Neural cell (in vitro differentiated cells): Measurements from ENCODE around the gene DNAJC18. TPM values are rescaled to one million over a fixed set of nuclear protein-coding genes. Genes with fewer than 3 reads are reported as not detected.

Source experiments
- H2AFZ ChIP-seq: fragments of 200-600, 300-800 bp; sonication (generic), shearing (Covaris generic); 2 replicates; pipeline ENCODE4 v1.6.0; 2014; ENCODE audit warnings: low read depth, mild to moderate bottlenecking, antibody characterized with exemption, low read length, moderate library complexity
- H3F3A ChIP-seq: fragments of 200-600 bp; shearing (Covaris generic); 2 replicates; pipeline ENCODE4 v1.6.1; 2016; ENCODE audit warnings: mild to moderate bottlenecking, moderate library complexity, mixed read lengths, antibody characterized with exemption, low read length; ENCODE audit not compliant: insufficient read depth, poor library complexity, severe bottlenecking
- H3K27ac ChIP-seq: fragments of 200-600, 300-800 bp; sonication (generic), shearing (Covaris generic); 2 replicates; pipeline ENCODE4 v1.5.1; 2014; ENCODE audit warnings: mild to moderate bottlenecking, low read length, moderate library complexity
- H3K27me3 ChIP-seq: fragments of 300-800, 200-600 bp; sonication (generic), shearing (Covaris generic); 2 replicates; pipeline ENCODE4 v1.6.0; 2014; ENCODE audit warnings: mild to moderate bottlenecking, low read depth, low read length, moderate library complexity; ENCODE audit not compliant: insufficient read depth
- H3K36me3 ChIP-seq: fragments of 300-800, 200-600 bp; sonication (generic), shearing (Covaris generic); 2 replicates; pipeline ENCODE4 v1.5.1; 2014; ENCODE audit warnings: mild to moderate bottlenecking, antibody characterized with exemption, low read length, moderate library complexity; ENCODE audit not compliant: insufficient read depth
- H3K4me2 ChIP-seq: fragments of 300-800, 200-600 bp; sonication (generic), shearing (Covaris generic); 2 replicates; pipeline ENCODE4 v1.6.0; 2014; ENCODE audit warnings: mild to moderate bottlenecking, low read length
- H3K4me3 ChIP-seq: fragments of 300-800, 200-600 bp; sonication (generic), shearing (Covaris generic); 2 replicates; pipeline ENCODE4 v1.5.1; 2014; ENCODE audit warnings: mild to moderate bottlenecking, low read length, moderate library complexity
- H3K79me2 ChIP-seq: fragments of 200-600 bp; shearing (Covaris generic); replicated peaks from 2 replicates; pipeline ENCODE4 v1.6.0; 2014; ENCODE audit warnings: mild to moderate bottlenecking, low read length, moderate library complexity; ENCODE audit not compliant: insufficient read depth
- H3K9ac ChIP-seq: fragments of 300-800, 200-600 bp; sonication (generic), shearing (Covaris generic); 2 replicates; pipeline ENCODE4 v1.6.1; 2016; ENCODE audit warnings: mild to moderate bottlenecking, low read length, mixed read lengths
- H3K9me2 ChIP-seq: fragments of 200-600 bp; shearing (Covaris generic); 2 replicates; pipeline ENCODE4 v1.6.1; 2016; ENCODE audit warnings: mild to moderate bottlenecking, low read length, mixed read lengths; ENCODE audit not compliant: insufficient read depth
- H3K9me3 ChIP-seq: fragments of 200-600, 300-800 bp; sonication (generic), shearing (Covaris generic); 2 replicates; pipeline ENCODE4 v1.6.1; 2016; ENCODE audit warnings: mild to moderate bottlenecking, mixed run types, low read length, moderate library complexity, mixed read lengths
- H4K20me1 ChIP-seq: fragments of 200-600 bp; shearing (Covaris generic); 2 replicates; pipeline ENCODE4 v1.6.1; 2016; ENCODE audit warnings: mild to moderate bottlenecking, mixed run types; ENCODE audit not compliant: insufficient read depth
- EP300 ChIP-seq: fragments of 450-650 bp; conservative IDR thresholded peaks from 2 replicates; pipeline ENCODE4 v1.6.1; 2014; ENCODE audit warnings: antibody characterized with exemption, mild to moderate bottlenecking, moderate library complexity; ENCODE audit not compliant: poor library complexity, severe bottlenecking
- EZH2 ChIP-seq: fragments of 200-600, 300-800 bp; shearing (Covaris generic), sonication (generic); IDR thresholded peaks from 2 replicates; pipeline ENCODE4 v1.6.1; 2014; ENCODE audit warnings: antibody characterized with exemption, low read length, borderline replicate concordance, mild to moderate bottlenecking; ENCODE audit not compliant: insufficient read depth, poor library complexity, severe bottlenecking
- MXI1 ChIP-seq: fragments of 450-650 bp; conservative IDR thresholded peaks from 2 replicates; pipeline ENCODE4 v1.6.1; 2014; ENCODE audit warnings: antibody characterized with exemption, mild to moderate bottlenecking; ENCODE audit not compliant: poor library complexity, severe bottlenecking
- POLR2AphosphoS5 ChIP-seq: IDR thresholded peaks from 2 replicates; pipeline ENCODE4 v1.6.1; 2012
- RAD21 ChIP-seq: fragments of 450-650 bp; conservative IDR thresholded peaks from 2 replicates; pipeline ENCODE4 v1.6.1; 2014; ENCODE audit warnings: antibody characterized with exemption, mild to moderate bottlenecking, moderate library complexity
- SMC3 ChIP-seq: fragments of 450-650 bp; conservative IDR thresholded peaks from 2 replicates; pipeline ENCODE4 v1.6.1; 2014; ENCODE audit warnings: antibody characterized with exemption, mild to moderate bottlenecking, moderate library complexity; ENCODE audit not compliant: poor library complexity
- TAF1 ChIP-seq: IDR thresholded peaks from 2 replicates; pipeline ENCODE4 v1.6.1; 2012; ENCODE audit warnings: low read depth
- polyA plus RNA-seq: library from polyadenylated mRNA; depleted of rRNA; stranded (reverse); fragments of >200 nt; gene quantifications from 2 replicates; pipeline ENCODE4 v1.2.3, GENCODE V29; 2014
- TF ChIP-seq, protein P1 (sequence below): fragments of 450-650 bp; IDR thresholded peaks from 2 replicates; pipeline ENCODE4 v1.5.1; 2014; ENCODE audit warnings: antibody characterized with exemption, mild to moderate bottlenecking, moderate library complexity; ENCODE audit not compliant: poor library complexity, severe bottlenecking
- TF ChIP-seq, protein P2 (sequence below): IDR thresholded peaks from 2 replicates; pipeline ENCODE4 v1.6.1; 2012; ENCODE audit warnings: borderline replicate concordance

DNAJC18 gene
- polyA plus RNA-seq, 1 donor from 2014 or later: 44.4 TPM

DNA sequence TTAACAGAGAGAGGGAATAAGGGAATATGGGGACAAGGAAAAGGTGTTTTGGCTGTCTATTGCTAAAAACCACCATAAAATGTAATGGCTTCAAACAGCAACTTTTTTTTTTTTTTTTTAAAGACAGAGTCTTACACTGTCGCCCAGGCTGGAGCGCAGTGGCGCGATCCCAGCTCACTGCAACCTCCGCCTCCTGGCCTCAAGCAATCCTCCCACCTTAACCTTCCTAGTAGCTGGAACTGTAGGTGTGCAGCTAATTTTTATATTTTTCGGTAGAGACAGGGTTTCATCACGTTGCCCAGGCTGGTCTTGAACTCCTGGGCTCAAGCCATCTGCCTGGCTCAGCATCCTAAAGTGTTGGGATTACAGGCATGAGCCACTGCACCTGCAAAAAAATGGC is 31.1 kb downstream of the DNAJC18 start:
- Histone ChIP-seq H3K4me3 (no peak overlapping the region), H3K9me3 (no peaks in the 10 kb centered on the region), H3K79me2 (no peaks in the 10 kb centered on the region), H3K27ac (no peak overlapping the region), H3K4me2 (no peak overlapping the region), H4K20me1 (no peaks in the 10 kb centered on the region), H3K9ac (no peak overlapping the region), H3K36me3 (no peaks in the 10 kb centered on the region), H3F3A (no peaks in the 10 kb centered on the region), H3K9me2 (no peaks in the 10 kb centered on the region), H3K27me3 (no peaks in the 10 kb centered on the region), H2AFZ (no peak overlapping the region)
- no peak for TF ChIP-seq POLR2AphosphoS5
- no peak for TF ChIP-seq EZH2
- TF ChIP-seq, protein P1, sequence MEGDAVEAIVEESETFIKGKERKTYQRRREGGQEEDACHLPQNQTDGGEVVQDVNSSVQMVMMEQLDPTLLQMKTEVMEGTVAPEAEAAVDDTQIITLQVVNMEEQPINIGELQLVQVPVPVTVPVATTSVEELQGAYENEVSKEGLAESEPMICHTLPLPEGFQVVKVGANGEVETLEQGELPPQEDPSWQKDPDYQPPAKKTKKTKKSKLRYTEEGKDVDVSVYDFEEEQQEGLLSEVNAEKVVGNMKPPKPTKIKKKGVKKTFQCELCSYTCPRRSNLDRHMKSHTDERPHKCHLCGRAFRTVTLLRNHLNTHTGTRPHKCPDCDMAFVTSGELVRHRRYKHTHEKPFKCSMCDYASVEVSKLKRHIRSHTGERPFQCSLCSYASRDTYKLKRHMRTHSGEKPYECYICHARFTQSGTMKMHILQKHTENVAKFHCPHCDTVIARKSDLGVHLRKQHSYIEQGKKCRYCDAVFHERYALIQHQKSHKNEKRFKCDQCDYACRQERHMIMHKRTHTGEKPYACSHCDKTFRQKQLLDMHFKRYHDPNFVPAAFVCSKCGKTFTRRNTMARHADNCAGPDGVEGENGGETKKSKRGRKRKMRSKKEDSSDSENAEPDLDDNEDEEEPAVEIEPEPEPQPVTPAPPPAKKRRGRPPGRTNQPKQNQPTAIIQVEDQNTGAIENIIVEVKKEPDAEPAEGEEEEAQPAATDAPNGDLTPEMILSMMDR: no peak
- no peak for TF ChIP-seq EP300
- TF ChIP-seq TAF1: no peak
- TF ChIP-seq SMC3: no peak
- TF ChIP-seq, protein P2, sequence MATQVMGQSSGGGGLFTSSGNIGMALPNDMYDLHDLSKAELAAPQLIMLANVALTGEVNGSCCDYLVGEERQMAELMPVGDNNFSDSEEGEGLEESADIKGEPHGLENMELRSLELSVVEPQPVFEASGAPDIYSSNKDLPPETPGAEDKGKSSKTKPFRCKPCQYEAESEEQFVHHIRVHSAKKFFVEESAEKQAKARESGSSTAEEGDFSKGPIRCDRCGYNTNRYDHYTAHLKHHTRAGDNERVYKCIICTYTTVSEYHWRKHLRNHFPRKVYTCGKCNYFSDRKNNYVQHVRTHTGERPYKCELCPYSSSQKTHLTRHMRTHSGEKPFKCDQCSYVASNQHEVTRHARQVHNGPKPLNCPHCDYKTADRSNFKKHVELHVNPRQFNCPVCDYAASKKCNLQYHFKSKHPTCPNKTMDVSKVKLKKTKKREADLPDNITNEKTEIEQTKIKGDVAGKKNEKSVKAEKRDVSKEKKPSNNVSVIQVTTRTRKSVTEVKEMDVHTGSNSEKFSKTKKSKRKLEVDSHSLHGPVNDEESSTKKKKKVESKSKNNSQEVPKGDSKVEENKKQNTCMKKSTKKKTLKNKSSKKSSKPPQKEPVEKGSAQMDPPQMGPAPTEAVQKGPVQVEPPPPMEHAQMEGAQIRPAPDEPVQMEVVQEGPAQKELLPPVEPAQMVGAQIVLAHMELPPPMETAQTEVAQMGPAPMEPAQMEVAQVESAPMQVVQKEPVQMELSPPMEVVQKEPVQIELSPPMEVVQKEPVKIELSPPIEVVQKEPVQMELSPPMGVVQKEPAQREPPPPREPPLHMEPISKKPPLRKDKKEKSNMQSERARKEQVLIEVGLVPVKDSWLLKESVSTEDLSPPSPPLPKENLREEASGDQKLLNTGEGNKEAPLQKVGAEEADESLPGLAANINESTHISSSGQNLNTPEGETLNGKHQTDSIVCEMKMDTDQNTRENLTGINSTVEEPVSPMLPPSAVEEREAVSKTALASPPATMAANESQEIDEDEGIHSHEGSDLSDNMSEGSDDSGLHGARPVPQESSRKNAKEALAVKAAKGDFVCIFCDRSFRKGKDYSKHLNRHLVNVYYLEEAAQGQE: no peak
- TF ChIP-seq MXI1: no peak

DNA sequence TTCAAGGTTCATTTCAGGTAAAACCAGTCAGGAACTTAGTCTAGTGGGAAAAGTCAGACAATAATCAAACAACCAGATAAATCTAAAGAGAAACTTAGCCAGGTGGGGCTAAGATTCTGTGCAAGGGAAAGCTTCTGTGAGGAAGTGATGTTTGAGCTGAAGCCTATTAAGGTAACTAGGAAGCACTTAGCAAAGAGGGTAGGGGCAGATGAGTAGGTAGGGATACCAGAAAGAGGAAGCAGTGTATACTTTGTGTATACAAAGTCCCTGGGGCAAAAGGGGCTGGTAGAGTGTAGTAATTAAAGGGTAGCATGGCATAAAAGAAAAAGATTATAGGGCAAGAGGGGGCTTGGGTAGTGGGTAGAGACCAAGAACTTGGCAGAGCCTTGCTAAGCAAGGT is 31.8 kb downstream of the DNAJC18 start:
- no peaks in the 10 kb centered on the region for H3K79me2 ChIP-seq
- TF ChIP-seq RAD21: no peak
- TF ChIP-seq, protein P2: no peak
- TF ChIP-seq EP300: no peak
- no peak for TF ChIP-seq MXI1
- TF ChIP-seq POLR2AphosphoS5: no peak
- TF ChIP-seq SMC3: no peak

More for the DNA sequence above, 31.8 kb downstream of the DNAJC18 start:
- Histone ChIP-seq H2AFZ (no peak overlapping the region), H3K36me3 (no peaks in the 10 kb centered on the region), H4K20me1 (no peaks in the 10 kb centered on the region), H3K4me3 (no peak overlapping the region), H3K9me2 (no peaks in the 10 kb centered on the region), H3K4me2 (no peak overlapping the region), H3K27me3 (no peaks in the 10 kb centered on the region), H3K27ac (no peak overlapping the region), H3K9ac (no peak overlapping the region), H3F3A (no peaks in the 10 kb centered on the region), H3K9me3 (no peaks in the 10 kb centered on the region)
